Measurements from ENCODE around the gene WNK1.

WNK1 gene

GRCh38 chr12:938810-939209, 186.4 kb downstream of the WNK1 start:
- H3K4me3 ChIP-seq (ENCODE audit: low read length), result no peak overlapping the region
- DNase-seq (ENCODE audit: low read depth), result no peak
- no peak for TF ChIP-seq CTCF (IDR thresholded peaks at IDR 0.05; ENCODE audit: insufficient read depth, low read depth, low read length, missing control alignments)

- no peak for DNase-seq (ENCODE audit: low read depth)
- H3K4me3 ChIP-seq (ENCODE audit: low read length), result no peak overlapping the region
- no peak for TF ChIP-seq CTCF (IDR thresholded peaks at IDR 0.05; ENCODE audit: insufficient read depth, low read depth, low read length, missing control alignments)
Measured at GRCh38 chr12:943051-943450, 190.7 kb downstream of the WNK1 start.

- H3K4me3 ChIP-seq (ENCODE audit: low read length), result no peak overlapping the region
- TF ChIP-seq CTCF (IDR thresholded peaks at IDR 0.05; ENCODE audit: insufficient read depth, low read depth, low read length, missing control alignments), result no peak
- DNase-seq (ENCODE audit: low read depth), result no peak
Measured at GRCh38 chr12:944211-944610, 191.8 kb downstream of the WNK1 start.

- TF ChIP-seq CTCF (IDR thresholded peaks at IDR 0.05; ENCODE audit: insufficient read depth, low read depth, low read length, missing control alignments), result no peak
- no peak for DNase-seq (ENCODE audit: low read depth)
- H3K4me3 ChIP-seq (ENCODE audit: low read length), result no peak overlapping the region
Measured at GRCh38 chr12:946212-946611, 193.8 kb downstream of the WNK1 start.

- H3K4me3 ChIP-seq (ENCODE audit: low read length), result no peak overlapping the region
- DNase-seq (ENCODE audit: low read depth), result peak; percentile 40
- TF ChIP-seq CTCF (IDR thresholded peaks at IDR 0.05; ENCODE audit: insufficient read depth, low read depth, low read length, missing control alignments), result no peak
Measured at GRCh38 chr12:946631-947030, 194.3 kb downstream of the WNK1 start.

DNA sequence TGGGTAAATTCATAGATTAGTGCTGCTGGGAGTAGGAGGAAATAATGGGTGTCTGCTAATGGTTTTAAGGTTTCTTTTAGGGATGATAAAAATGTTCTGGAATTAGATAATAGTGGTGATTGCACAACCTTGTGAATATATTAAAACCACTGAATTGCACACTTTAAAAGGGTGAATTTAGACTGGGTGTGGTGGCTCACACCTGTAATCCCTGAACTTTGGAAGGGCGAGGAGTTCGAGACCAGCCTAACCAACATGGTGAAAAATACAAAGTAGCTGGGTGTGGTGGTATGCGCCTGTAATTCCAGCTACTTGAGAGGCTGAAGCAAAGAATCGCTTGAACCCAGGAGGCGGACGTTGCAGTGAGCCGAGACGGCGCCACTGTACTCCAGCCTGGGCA, 195.9 kb downstream of the WNK1 start:
- peak overlapping the region; percentile 87 for H3K4me3 ChIP-seq (ENCODE audit: low read length)
- no peak for DNase-seq (ENCODE audit: low read depth)
- TF ChIP-seq CTCF (IDR thresholded peaks at IDR 0.05; ENCODE audit: insufficient read depth, low read depth, low read length, missing control alignments), result no peak

DNA sequence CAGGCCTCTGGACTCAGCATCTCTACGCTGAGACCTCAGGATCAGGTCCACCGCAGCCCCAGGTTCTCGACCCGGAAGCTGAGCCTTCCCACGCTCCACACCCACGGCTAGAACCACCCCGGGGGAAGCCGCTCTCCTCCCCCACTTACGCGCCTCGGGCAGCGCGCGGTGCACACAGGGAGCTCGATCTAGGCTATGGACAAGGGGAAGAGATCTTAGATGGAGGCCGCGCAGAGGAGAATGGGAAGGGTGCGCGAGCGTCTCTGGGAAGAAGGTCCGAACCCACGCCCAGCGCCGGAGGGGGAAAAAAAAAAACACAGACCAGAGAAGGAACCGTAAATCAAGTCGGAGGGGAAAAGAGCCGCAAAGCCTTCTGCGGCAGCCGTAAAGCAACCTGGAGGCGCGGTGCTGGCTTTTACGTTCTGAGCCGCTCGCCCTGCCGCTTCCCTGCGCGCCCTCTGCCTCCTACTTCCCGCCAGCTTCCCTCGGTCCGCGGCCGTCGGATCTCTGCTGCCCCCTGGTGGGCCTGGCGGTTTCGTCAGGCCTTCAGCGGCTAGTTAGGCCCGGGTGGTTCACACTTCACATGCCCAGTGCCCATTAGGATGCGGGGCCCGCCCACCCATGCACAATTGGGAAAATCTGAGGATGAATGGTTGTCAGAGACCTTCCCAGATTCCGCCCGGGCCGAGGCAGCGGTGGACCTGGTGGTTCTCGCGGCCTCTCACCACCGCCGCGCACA, 197.2 kb downstream of the WNK1 start, which contains the start of gene RAD52:
Gene RAD52 (minus strand): TSS at position 242 of the 739 bp plus-strand sequence. CDS start 16,636 bp downstream, outside the sequence.
- TF ChIP-seq CTCF (IDR thresholded peaks at IDR 0.05; ENCODE audit: insufficient read depth, low read depth, low read length, missing control alignments), result peak; percentile 91
- peak; percentile 99 for DNase-seq (ENCODE audit: low read depth)
- peak within 1 kb of the TSS; percentile 87 for H3K4me3 ChIP-seq (ENCODE audit: low read length)
